ENCODE data around the gene PLEKHA7.
"Not testable (repeated sequence)": the region's sequence is repeated elsewhere in the genome, so short reads cannot be mapped to it uniquely, and the experiment has no call there.

Gene PLEKHA7

DNA sequence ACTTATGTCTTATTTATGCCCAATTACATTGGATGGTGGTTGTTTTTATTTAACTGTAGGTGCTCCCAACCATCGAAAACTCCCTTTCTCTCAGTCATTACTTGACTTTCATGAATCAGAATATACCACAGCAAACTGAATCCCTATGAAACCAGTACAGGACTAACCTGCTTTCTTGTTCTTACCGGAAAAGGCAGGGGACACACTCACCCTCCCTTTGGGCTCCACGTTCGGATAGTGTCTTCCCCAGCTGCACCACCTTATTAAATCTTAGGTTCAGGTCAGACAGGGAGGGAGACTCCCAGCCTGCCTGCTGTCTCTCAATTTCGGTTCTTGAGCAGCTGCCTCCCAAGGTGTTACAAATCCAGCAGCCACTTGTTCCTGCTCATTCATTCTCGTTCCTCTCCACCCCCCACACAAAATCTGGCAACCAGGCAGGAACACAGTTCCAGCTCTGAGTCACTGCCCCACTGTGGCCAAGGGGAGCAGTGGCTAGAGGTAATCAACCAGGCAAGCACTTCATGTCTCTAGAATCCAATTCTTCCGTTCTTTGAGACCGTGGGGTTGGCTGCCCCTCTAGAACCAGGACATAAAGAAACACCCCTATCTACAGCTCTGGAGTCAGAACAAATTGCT is 133.0 kb downstream of the PLEKHA7 start:
- DNase-seq (ENCODE audit: low read depth, low spot score), result peak; percentile 61

DNA sequence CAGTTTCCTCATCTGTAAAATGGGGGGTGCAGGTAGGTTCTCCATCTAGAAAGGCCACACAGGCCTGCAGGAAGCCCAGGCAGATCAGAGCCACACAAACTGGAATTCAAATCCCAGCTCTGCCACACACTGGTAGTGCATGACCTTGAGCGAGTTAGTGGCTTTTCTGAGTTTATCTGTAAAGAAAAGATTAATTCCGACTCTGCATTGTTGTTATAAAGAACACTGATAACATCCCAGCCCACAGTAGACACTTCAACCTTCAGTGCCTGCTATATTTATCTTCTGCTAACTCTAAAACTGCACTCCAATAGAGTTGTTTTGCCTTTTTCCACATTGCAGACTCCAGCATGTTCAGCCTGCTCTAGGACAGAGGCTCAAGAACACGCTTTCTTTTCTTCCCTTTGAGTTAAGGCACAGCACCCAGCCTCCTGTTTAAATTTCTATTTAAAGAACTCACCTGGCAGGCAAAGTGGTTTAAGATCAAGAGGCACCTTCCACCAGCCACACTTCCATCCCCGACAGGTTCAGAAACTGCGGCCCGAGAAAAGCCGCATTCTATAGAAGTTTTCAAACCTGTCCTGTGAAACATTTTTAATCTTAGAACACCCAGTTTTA is 133.9 kb downstream of the PLEKHA7 start:
- DNase-seq (ENCODE audit: low read depth, low spot score), result no peak

- DNase-seq (ENCODE audit: low read depth, low spot score), result no peak
Measured at GRCh38 chr11:16879690-16880089, 134.5 kb downstream of the PLEKHA7 start.

DNA sequence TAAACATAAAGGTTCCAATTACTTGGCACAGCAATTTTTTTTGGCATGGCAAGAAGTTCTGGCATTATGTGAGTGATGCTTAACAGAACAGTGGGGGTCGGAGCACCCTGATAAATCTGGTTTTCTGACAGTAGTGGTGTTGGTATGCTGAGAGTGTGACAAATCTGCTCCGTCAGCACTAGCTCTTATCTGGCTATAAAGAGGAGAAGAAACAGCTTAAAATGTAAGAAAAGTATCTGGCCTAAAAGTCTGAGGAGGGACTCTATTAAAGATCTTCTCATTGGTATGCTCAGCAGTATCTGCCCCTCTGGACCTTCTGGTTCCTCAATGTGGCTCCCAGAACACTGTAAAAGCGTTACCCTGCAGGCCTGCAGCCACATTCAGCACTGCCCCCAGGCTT is 137.4 kb downstream of the PLEKHA7 start:
- no peak for DNase-seq (ENCODE audit: low read depth, low spot score)

DNA sequence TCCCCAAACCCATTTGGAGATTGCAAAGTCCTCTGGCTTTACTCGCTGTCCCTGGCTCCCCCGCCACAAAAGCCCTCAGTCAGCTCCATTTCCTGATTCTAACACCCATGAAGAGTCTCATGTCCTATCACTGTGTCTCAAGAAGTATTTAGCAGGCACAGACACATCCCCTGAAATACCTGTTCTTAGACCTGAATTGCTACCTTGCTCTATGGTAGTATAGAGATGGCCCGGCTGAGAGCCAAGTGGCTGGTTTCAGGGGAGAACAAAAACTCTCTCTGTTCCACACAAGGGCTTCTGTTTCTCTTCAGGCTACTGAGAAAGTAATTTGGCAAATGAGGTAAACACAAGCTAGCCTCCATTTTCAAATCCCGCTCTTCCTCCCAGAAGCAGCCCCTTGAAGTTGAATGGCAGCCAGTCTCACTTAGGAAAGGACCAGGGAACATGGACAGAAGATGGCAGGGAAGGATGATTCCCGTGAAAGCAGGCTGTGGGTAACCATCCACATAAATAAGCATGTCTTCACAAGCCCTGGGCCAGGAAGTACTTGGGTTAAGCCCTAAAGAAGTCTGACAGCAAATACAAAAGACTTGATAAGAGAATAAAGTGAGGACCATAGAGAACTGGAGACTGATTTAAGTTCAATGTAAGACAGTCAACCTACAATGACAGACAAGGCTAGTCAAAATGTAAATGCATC is 138.0 kb downstream of the PLEKHA7 start:
- DNase-seq (ENCODE audit: low read depth, low spot score), result peak; percentile 58

- no peak for DNase-seq (ENCODE audit: low read depth, low spot score)
Measured at GRCh38 chr11:16874275-16874975, 139.8 kb downstream of the PLEKHA7 start.

DNA sequence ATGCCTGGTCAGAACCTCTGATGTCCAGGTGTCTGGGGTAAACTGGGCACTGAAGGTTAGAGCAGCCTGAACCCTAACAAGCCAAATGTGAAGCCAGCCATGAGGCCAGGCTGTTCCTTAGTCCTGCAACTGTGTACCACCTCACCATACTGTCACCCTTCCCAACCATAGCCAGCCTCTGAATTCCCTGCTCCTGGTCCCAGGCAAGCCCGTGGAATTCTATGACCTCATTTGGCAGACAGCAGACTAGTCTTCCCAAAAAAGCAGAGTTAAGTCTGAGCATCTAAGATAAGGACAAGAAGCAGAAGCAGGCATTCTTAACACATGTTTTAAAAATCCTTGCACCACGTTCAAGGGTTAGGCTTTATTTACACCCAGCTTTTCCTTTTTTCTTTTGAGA is 140.9 kb downstream of the PLEKHA7 start:
- no peak for DNase-seq (ENCODE audit: low read depth, low spot score)

DNA sequence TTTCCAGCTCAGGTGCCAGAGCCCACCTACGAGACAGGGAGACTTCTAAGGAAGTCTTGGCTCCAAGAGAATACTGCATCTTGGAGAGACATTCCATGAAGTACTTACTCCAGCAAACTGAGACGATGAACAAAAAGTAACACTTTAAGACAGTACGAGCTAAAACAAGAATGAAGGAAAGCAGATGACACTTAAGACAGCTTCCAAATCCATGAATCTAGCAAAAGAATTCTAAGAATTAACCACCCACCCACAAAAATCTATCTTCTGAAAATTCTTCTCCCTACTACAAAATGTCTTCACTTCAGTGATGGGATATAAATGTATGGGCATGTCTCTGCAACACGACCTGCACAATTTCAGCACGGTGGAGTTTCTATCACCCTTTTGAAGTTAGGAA is 142.8 kb downstream of the PLEKHA7 start:
- DNase-seq (ENCODE audit: low read depth, low spot score), result no peak

DNA sequence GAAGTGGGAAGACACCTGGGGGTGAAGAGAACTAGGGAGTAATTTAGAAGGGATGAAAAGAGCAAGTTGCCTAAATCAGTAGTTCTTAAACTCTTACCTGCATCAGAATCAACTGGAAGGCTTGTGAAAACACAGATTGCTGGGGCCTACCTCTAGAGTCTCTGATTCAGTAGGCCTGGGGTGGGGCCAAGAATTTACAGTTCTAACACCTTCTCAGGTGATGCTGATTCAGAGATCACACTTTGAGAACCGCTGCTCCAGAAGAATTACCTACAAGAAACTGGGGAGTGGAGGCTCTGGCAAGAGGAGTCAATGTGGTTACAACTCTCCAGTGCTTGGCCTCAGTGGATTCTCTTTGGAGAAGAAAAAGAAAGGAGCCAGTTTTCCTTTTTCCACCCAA is 147.1 kb downstream of the PLEKHA7 start:
- DNase-seq (ENCODE audit: low read depth, low spot score), result no peak

DNA sequence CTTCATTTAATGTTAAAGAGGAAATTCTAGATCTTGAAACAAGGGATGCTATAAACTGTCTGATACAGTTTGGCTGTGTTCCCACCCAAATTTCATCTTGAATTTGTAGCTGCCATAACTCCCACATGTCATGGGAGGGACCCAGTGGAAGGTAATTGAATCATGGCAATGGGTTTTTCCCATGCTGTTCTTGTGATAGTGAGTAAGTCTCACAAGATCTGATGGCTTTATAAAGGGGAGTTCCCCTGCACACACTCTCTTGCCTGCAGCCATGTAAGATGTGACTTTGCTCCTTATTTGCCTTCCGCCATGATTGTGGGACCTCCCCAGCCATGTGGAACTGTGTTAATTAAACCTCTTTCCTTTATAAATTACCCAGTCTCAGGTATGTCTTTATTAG is 149.8 kb downstream of the PLEKHA7 start:
- not testable (repeated sequence) for DNase-seq (ENCODE audit: low read depth, low spot score)

DNA sequence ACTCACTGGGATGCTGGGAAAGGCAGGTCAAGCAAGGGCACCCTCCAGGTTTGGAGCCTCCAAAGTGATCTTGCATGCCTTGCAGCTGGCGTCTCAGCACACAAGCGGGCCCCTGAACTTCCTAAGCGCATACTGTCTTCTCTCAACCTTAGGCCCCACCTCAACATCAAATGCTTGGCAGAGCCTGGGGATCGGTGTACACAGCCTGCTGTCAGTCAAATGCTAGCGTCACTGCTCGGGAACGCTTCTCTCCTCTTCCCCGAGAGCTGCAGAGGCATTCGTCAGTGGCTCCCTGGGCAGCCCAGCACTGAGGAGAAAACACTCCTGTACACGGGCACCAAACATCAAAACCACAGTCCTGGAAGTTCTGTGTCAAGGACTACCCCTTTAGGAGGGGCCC is 150.8 kb downstream of the PLEKHA7 start:
- peak; percentile 63 for DNase-seq (ENCODE audit: low read depth, low spot score)

DNA sequence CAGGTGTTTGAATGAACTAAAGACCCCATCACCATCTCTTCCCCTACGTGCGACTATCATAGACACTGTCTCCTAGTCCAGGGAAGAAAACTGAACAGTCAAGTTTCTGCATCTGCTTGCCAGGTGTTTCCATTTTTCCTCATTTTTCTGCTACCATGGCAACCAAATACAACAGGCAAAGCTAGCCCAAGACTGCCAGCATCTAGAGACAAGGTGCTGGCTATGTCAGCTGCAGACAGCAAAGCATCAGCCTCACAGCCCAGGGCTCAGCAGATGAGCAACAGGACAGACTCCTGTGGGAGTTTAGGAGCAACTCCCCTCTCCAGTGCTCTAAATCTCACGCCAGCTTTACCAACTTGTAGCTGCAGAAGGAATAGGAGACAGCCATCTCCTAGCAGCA is 151.5 kb downstream of the PLEKHA7 start:
- DNase-seq (ENCODE audit: low read depth, low spot score), result no peak

GRCh38 chr11:16861862-16862261 is 152.4 kb downstream of the PLEKHA7 start:
- DNase-seq (ENCODE audit: low read depth, low spot score), result no peak

GRCh38 chr11:16860617-16861016 is 153.6 kb downstream of the PLEKHA7 start:
- no peak for DNase-seq (ENCODE audit: low read depth, low spot score)

- peak; percentile 88 for DNase-seq (ENCODE audit: low read depth, low spot score)
Measured at GRCh38 chr11:16859651-16860050, 154.6 kb downstream of the PLEKHA7 start.

DNA sequence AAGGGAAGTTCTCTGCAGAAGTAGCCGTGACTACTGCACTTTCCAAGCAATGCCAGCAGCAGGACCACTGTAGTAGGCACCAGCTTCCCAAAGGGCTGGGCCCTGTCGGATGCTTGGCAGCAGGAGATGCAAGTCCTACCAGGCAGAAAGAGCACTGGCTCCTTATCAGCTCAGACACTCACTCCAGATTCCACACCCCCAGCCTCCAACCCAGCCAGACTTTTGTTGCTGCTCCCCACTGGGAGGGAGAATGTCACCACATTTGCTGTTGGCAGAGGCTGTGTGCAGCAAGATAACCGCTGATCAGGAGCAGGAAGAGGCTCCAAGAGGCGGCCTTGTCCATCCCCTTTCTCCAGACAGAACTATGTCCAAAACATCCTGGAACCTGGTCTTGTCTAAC is 157.0 kb downstream of the PLEKHA7 start:
- no peak for DNase-seq (ENCODE audit: low read depth, low spot score)

DNA sequence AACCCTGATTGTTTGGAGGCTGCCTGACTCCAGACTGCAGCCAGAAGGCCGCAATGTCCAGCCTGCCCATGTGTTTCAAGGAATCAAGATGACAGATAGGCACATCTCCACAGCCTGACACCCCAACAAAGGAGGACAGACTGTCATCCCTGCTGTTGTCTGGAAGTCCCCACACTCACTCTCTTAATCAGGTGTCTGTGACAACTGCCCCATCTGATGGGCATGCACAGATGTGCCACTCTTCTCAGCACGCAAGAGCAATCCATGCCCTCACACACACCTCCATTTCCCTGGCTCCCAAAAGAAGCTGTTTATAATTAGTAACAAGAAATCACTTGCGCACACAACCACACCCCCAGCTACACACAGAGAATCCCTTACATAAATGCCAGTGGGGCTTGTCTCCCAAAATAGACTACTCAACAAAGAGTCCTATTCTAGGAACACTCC is 158.2 kb downstream of the PLEKHA7 start:
- DNase-seq (ENCODE audit: low read depth, low spot score), result no peak

DNA sequence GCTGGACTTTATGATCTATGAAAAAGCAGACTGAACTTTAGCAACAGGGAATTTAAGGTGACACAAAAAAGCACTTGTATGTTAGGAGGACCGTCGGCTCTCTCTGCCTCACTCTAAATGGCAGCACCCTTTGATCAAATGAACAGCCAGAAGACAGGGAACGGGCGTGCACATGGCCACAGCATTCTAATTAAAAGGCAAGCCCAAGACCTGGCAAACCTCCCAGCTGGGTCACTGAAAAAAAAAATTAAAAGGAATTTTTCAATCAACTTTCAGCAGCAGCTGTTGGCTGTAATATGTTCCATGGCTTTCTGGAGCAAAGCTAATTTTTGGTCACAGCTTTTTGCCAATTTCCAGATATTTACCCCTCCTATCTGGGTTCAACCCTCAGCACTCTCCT is 159.2 kb downstream of the PLEKHA7 start:
- no peak for DNase-seq (ENCODE audit: low read depth, low spot score)

GRCh38 chr11:16853859-16854258 is 160.4 kb downstream of the PLEKHA7 start:
- DNase-seq (ENCODE audit: low read depth, low spot score), result no peak

- no peak for DNase-seq (ENCODE audit: low read depth, low spot score)
Measured at GRCh38 chr11:16853266-16853665, 160.9 kb downstream of the PLEKHA7 start.

GRCh38 chr11:16846305-16846704 is 167.9 kb downstream of the PLEKHA7 start:
- DNase-seq (ENCODE audit: low read depth, low spot score), result no peak

GRCh38 chr11:16844268-16844771 is 169.9 kb downstream of the PLEKHA7 start:
- DNase-seq (ENCODE audit: low read depth, low spot score), result no peak

Measured in ELF-1 (cell line).